ENCODE results near the gene RAE1. TPM values are rescaled to one million over a fixed set of nuclear protein-coding genes. Genes with fewer than 3 reads are reported as not detected.

RAE1 gene
- total and polyA plus RNA-seq, 2 of the 8 experiments (the other 6 are each of a cell fraction or from before 2014, with no cell fraction given) = 35.9 to 44.9 TPM

- Histone ChIP-seq H3K23ac (ENCODE audit: insufficient read length) (no peak overlapping the region), H3K36me3 (ENCODE audit: control insufficient read depth in 2 of 4, insufficient read depth in 4 of 4, low read length in 3 of 4) (no peaks in the 10 kb centered on the region), H3K56ac (replicated peaks; ENCODE audit: insufficient read length, low read depth, low read length) (no peak overlapping the region), H4K20me1 (replicated peaks in 1 of 2; ENCODE audit: control insufficient read depth in 1 of 2, insufficient read depth in 2 of 2, low read length in 2 of 2) (no peaks in the 10 kb centered on the region), H3K79me2 (ENCODE audit: control insufficient read depth in 1 of 2, insufficient read depth in 2 of 2, low read length in 2 of 2) (peaks cover 0 to 2% of the 10 kb centered on the region in 2 experiments; a peak in 2 of 4 replicates), H3K4me1 (replicated peaks in 1 of 4; ENCODE audit: control insufficient read depth in 3 of 4, insufficient read depth in 4 of 4, low read length in 3 of 4) (peaks cover 0 to 12% (median 9%) of the 10 kb centered on the region in 4 experiments; a peak in 5 of 7 replicates), H2BK5ac (ENCODE audit: low read depth, low read length) (no peak overlapping the region), H2BK12ac (ENCODE audit: low read depth, low read length) (no peak overlapping the region), H4K91ac (replicated peaks; ENCODE audit: insufficient read length, low read length) (no peak overlapping the region), H3K79me1 (ENCODE audit: low read depth, low read length) (no peaks in the 10 kb centered on the region), H3K4me3 (ENCODE audit: extremely low read depth in 1 of 4, insufficient read depth in 2 of 4, low read depth in 3 of 4, low read length in 4 of 4) (no peak overlapping the region), H3K9me3 (ENCODE audit: insufficient read depth in 2 of 2, low read depth in 1 of 2, low read length in 1 of 2) (no peaks in the 10 kb centered on the region), H3K4me2 (ENCODE audit: insufficient read depth in 1 of 2, low read depth in 2 of 2, low read length in 2 of 2) (no peak overlapping the region), H4K8ac (ENCODE audit: extremely low read depth, insufficient read depth, low read length) (no peak overlapping the region), H4K5ac (ENCODE audit: insufficient read length, low read depth, low read length) (no peak overlapping the region), H3K18ac (ENCODE audit: extremely low read depth, low read length) (no peak overlapping the region), H2AFZ (ENCODE audit: low read length) (no peak overlapping the region), H2BK120ac (replicated peaks; ENCODE audit: low read depth, low read length) (no peak overlapping the region), H3K4ac (replicated peaks; ENCODE audit: insufficient read length, low read depth, low read length) (no peak overlapping the region), H3K9ac (replicated peaks in 1 of 4; ENCODE audit: extremely low read depth in 1 of 4, low read depth in 3 of 4, low read length in 3 of 4) (no peak overlapping the region), H2AK5ac (ENCODE audit: low read depth, low read length) (no peak overlapping the region), H3K14ac (ENCODE audit: insufficient read length) (no peak overlapping the region), H3K27me3 (replicated peaks in 1 of 4; ENCODE audit: control insufficient read depth in 3 of 4, extremely low read depth in 1 of 4, insufficient read depth in 3 of 4, low read length in 3 of 4) (peaks cover 0 to 10% (median 4%) of the 10 kb centered on the region in 4 experiments; a peak in 4 of 7 replicates), H2BK15ac (ENCODE audit: low read length) (no peak overlapping the region), H3K23me2 (ENCODE audit: low read depth, low read length) (peaks cover 5% of the 10 kb centered on the region; the same call in 1 of the 2 replicates), H2BK20ac (ENCODE audit: low read length) (no peak overlapping the region), H3K27ac (ENCODE audit: low read depth, low read length) (no peak overlapping the region)
- WGBS, 2 experiments (ENCODE audit: extremely low coverage in 1 of 2, insufficient coverage in 1 of 2, insufficient read length in 1 of 2, insufficient replicate concordance in 2 of 2, low coverage in 1 of 2, low lambda C conversion rate in 2 of 2, missing lambda C conversion rate in 1 of 2) = 96% methylated on average over 4 of the region's 4 CpGs; no CpG with 5 or more reads in 1 of the 2 experiments
- POLR2A ChIA-PET (ENCODE audit: partially characterized antibody) = interaction anchor here (1.0 kb wide), 1 partner anchor 17 kb away, joined by 3 read pairs; no protein-coding TSS in a partner anchor
- FAIRE-seq (no peak), DNase-seq (ENCODE audit: low read depth in 1 of 2, low spot score in 2 of 2) (no peak)
- TF ChIP-seq RNF2 (IDR thresholded peaks at IDR 0.05; ENCODE audit: borderline replicate concordance, low read depth, low read length, missing control alignments, poor library complexity, severe bottlenecking) (no peak), TEAD4 (IDR thresholded peaks at IDR 0.05; ENCODE audit: low read depth, low read length) (no peak), JUN (IDR thresholded peaks at IDR 0.05; ENCODE audit: low read depth, low read length) (no peak), HDAC6 (IDR thresholded peaks at IDR 0.05; ENCODE audit: low read depth, low read length) (no peak), SRF (IDR thresholded peaks at IDR 0.05; ENCODE audit: low read depth, low read length) (no peak)
- CTCF ChIA-PET (ENCODE audit: partially characterized antibody) = interaction anchor here (1.1 to 1.7 kb wide), 2 partner anchors 10 to 15 kb away, joined by 3 to 4 read pairs; no protein-coding TSS in a partner anchor
Measured at GRCh38 chr20:57386762-57387161, 35.7 kb downstream of the RAE1 start.

Measured in H1 (cell line).